Immature natural killer cell (primary cell): Measurements from ENCODE around the gene ARL14. TPM values are rescaled to one million over a fixed set of nuclear protein-coding genes. Genes with fewer than 3 reads are reported as not detected.

Experiments used
- DNase-seq, 3 donors: peaks; one replicate each; pipeline ENCODE4 v3.0.0; 2022; ENCODE audit warnings: mixed read lengths in 1 of 3
- H3K27ac Mint-ChIP-seq, 6 donors: one replicate each; pipeline ENCODE4 v1.8.0; 2020; ENCODE audit warnings: mixed read lengths in 6 of 6, mild to moderate bottlenecking in 5 of 6, inconsistent platforms in 4 of 6, moderate library complexity in 3 of 6
- H3K27me3 Mint-ChIP-seq, 3 donors: one replicate each; pipeline ENCODE4 v1.8.0; 2020 to 2021; ENCODE audit warnings: low read depth in 3 of 3, mild to moderate bottlenecking in 3 of 3, mixed read lengths in 3 of 3, moderate library complexity in 3 of 3, inconsistent platforms in 1 of 3
- H3K36me3 Mint-ChIP-seq, 3 donors: one replicate each; pipeline ENCODE4 v1.8.0; 2020; ENCODE audit warnings: mixed read lengths in 3 of 3, inconsistent platforms in 2 of 3, mild to moderate bottlenecking in 2 of 3
- H3K4me1 Mint-ChIP-seq, 2 donors: one replicate each; pipeline ENCODE4 v1.8.0; 2020; ENCODE audit warnings: inconsistent platforms in 2 of 2, mild to moderate bottlenecking in 2 of 2, mixed read lengths in 2 of 2, moderate library complexity in 1 of 2
- H3K4me3 Mint-ChIP-seq, 5 donors: one replicate each; pipeline ENCODE4 v1.8.0; 2020; ENCODE audit warnings: mild to moderate bottlenecking in 5 of 5, mixed read lengths in 5 of 5, inconsistent platforms in 3 of 5, moderate library complexity in 3 of 5
- H3K9me3 Mint-ChIP-seq, 6 donors: one replicate each; pipeline ENCODE4 v1.8.0; 2020; ENCODE audit warnings: mild to moderate bottlenecking in 6 of 6, mixed read lengths in 6 of 6, inconsistent platforms in 4 of 6, moderate library complexity in 3 of 6
- polyA plus RNA-seq, 3 donors: library from polyadenylated mRNA; unstranded; fragments of 300-500 nt; fragmentation: Illumina TruSeq; gene quantifications; one replicate each; pipeline ENCODE4 v1.2.3, GENCODE V29; 2021

The ARL14 gene
- polyA plus RNA-seq, 3 donors from 2014 or later: not detected

GRCh38 chr3:160720123-160720746, 43.3 kb downstream of the ARL14 start:
- Mint-ChIP-seq H3K4me3 (no peak overlapping the region), H3K27me3 (peaks cover 2 to 6% (median 6%) of the 10 kb centered on the region in 3 donors), H3K9me3 (no peaks in the 10 kb centered on the region), H3K4me1 (no peaks in the 10 kb centered on the region), H3K36me3 (no peaks in the 10 kb centered on the region), H3K27ac (peak overlapping the region in 1 of 6 donors; percentile 13)
- DNase-seq: no peak

- H3K27me3 Mint-ChIP-seq: peaks cover 5 to 8% (median 6%) of the 10 kb centered on the region in 3 donors
- H3K27ac Mint-ChIP-seq: no peak overlapping the region
- H3K9me3 Mint-ChIP-seq: no peaks in the 10 kb centered on the region
- no peak for DNase-seq
- H3K36me3 Mint-ChIP-seq: no peaks in the 10 kb centered on the region
- no peaks in the 10 kb centered on the region for H3K4me1 Mint-ChIP-seq
- no peak overlapping the region for H3K4me3 Mint-ChIP-seq
Measured at GRCh38 chr3:160722331-160722730, 45.4 kb downstream of the ARL14 start.

- peaks cover 2 to 6% (median 6%) of the 10 kb centered on the region in 3 donors for H3K27me3 Mint-ChIP-seq
- DNase-seq: no peak
- no peak overlapping the region for H3K4me3 Mint-ChIP-seq
- H3K4me1 Mint-ChIP-seq: no peaks in the 10 kb centered on the region
- H3K27ac Mint-ChIP-seq: no peak overlapping the region
- peaks cover 0 to 4% (median 0%) of the 10 kb centered on the region in 3 donors for H3K36me3 Mint-ChIP-seq
- no peaks in the 10 kb centered on the region for H3K9me3 Mint-ChIP-seq
Measured at GRCh38 chr3:160725338-160725737, 48.4 kb downstream of the ARL14 start.

Other genes with a start within 250 kb of the ARL14 start
- gene TRIM59, start 227.4 kb upstream of the ARL14 start, polyA plus RNA-seq: 10 to 100 TPM; 13.1 to 22.6 (median 14.5) TPM
- gene KPNA4, start 111.6 kb upstream of the ARL14 start, polyA plus RNA-seq: 10 to 100 TPM; 10.5 to 12.0 (median 10.9) TPM
- gene PPM1L, start 79.1 kb downstream of the ARL14 start, polyA plus RNA-seq: 10 to 100 TPM; 14.8 to 35.5 (median 20.5) TPM